Thoracic aorta (tissue), 2 donors: ENCODE results near the gene GALNT2. TPM values are rescaled to one million over a fixed set of nuclear protein-coding genes. Genes with fewer than 3 reads are reported as not detected.

Experiments used
- ATAC-seq: fragments of 150-250 bp; one replicate; pipeline ENCODE4 v1.8.0; 2017; ENCODE audit warnings: low read depth; ENCODE audit not compliant: insufficient number of reproducible peaks, low FRiP score
- DNase-seq: peaks from one replicate; pipeline ENCODE4 v3.0.0-alpha.2; 2020; ENCODE audit warnings: low spot score
- H3K27ac ChIP-seq, 2 donors: fragments of 200-600 bp; sonication (generic); 1 replicate in 1 of 2; 2 replicates in 1 of 2; pipeline ENCODE4 v1.5.1; 2016; ENCODE audit warnings: mild to moderate bottlenecking in 2 of 2, moderate library complexity in 2 of 2
- H3K27me3 ChIP-seq: fragments of 200-600 bp; sonication (generic); replicated peaks from 2 replicates; pipeline ENCODE4 v1.6.0; 2016; ENCODE audit warnings: mild to moderate bottlenecking; ENCODE audit not compliant: insufficient read depth
- H3K36me3 ChIP-seq: fragments of 200-600 bp; sonication (generic); one replicate; pipeline ENCODE4 v1.5.1; 2016
- H3K4me1 ChIP-seq, 2 donors: fragments of 200-600 bp; sonication (generic); 1 replicate in 1 of 2; 2 replicates in 1 of 2; pipeline versions ENCODE4 v1.5.1 to v1.6.0; 2016; ENCODE audit warnings: low read depth in 2 of 2, mild to moderate bottlenecking in 1 of 2; ENCODE audit not compliant: control insufficient read depth in 1 of 2
- H3K4me3 ChIP-seq: fragments of 200-600 bp; sonication (generic); 2 replicates; pipeline ENCODE4 v1.5.1; 2016; ENCODE audit warnings: mild to moderate bottlenecking
- H3K9me3 ChIP-seq: fragments of 200-600 bp; sonication (generic); 2 replicates; pipeline ENCODE4 v1.5.1; 2016
- total RNA-seq, 2 donors: library from RNA; depleted of rRNA; stranded (reverse); fragments of >200 nt; gene quantifications; one replicate each; pipeline versions ENCODE4 v1.1.0 to v1.2.3, GENCODE V29; 2016
- TF ChIP-seq, protein P1 (sequence below): fragments of 200-600 bp; sonication (generic); IDR thresholded peaks from one replicate; pipeline ENCODE4 v1.5.1; 2019; ENCODE audit warnings: antibody characterized with exemption

GALNT2 gene
- total RNA-seq, 2 donors from 2014 or later: 113 to 148 TPM

DNA sequence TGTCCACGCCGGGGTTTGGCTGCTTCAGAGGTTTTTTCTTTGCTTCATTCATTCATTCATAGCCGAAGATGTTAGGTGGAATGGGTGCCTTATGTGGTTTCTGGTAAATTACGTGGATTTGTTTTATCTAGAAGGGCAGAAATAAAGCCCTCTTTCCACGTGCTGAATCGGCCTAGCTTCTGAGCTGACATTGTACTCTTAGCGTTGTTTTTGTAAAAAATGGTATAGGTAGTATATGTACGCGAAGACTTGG lies 1.5 kb downstream of the GALNT2 start:
- DNase-seq (no peak), ATAC-seq (no peak)
- Histone ChIP-seq H3K27ac (peak overlapping the region; percentile 93 to 96), H3K4me3 (peak overlapping the region; percentile 100), H3K4me1 (peaks cover 21 to 60% of the 10 kb centered on the region in 2 donors), H3K9me3 (no peaks in the 10 kb centered on the region), H3K27me3 (no peaks in the 10 kb centered on the region), H3K36me3 (no peaks in the 10 kb centered on the region)
- TF ChIP-seq, protein P1, sequence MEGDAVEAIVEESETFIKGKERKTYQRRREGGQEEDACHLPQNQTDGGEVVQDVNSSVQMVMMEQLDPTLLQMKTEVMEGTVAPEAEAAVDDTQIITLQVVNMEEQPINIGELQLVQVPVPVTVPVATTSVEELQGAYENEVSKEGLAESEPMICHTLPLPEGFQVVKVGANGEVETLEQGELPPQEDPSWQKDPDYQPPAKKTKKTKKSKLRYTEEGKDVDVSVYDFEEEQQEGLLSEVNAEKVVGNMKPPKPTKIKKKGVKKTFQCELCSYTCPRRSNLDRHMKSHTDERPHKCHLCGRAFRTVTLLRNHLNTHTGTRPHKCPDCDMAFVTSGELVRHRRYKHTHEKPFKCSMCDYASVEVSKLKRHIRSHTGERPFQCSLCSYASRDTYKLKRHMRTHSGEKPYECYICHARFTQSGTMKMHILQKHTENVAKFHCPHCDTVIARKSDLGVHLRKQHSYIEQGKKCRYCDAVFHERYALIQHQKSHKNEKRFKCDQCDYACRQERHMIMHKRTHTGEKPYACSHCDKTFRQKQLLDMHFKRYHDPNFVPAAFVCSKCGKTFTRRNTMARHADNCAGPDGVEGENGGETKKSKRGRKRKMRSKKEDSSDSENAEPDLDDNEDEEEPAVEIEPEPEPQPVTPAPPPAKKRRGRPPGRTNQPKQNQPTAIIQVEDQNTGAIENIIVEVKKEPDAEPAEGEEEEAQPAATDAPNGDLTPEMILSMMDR: no peak

DNA sequence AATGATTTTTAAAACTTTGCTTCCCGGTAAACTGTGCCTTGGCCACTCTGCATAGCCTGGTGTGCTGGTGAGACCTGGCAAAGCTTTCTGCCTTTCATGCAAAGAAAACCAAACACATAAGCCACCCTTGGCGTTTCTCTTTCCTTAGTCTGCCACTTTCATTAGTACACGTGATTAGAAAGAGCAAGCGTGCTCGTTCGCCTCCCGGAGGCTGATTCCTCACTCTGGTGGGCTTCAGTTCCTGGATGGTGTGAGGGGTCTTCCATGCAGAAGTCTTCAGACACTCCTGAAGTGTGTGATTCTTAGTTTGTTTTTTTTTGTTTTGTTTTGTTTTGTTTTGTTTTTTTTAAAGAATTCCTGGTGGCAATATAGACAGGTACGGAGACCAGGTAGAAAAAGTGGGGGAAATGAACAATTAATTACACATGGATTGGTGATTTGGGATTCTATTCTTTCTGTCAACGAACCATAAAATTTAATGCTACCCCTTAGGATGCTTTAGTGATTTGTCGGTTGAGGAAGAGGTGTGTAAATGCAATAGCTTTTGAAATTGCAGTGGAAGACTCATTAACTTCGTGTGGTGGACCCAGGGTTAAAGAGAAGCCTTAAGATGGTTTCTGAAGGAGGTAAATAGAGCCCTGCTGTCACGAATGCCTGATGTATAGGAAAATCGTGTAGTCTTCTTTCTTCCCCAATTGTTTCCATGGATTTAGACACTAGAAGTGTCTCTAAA lies 2.1 kb downstream of the GALNT2 start:
- peak overlapping the region in 1 of 2 donors; percentile 96 for H3K27ac ChIP-seq
- DNase-seq (no peak), ATAC-seq (no peak)
- TF ChIP-seq, protein P1: no peak
- no peaks in the 10 kb centered on the region for H3K9me3 ChIP-seq
- H3K4me1 ChIP-seq: peaks cover 25 to 65% of the 10 kb centered on the region in 2 donors
- no peaks in the 10 kb centered on the region for H3K27me3 ChIP-seq
- no peaks in the 10 kb centered on the region for H3K36me3 ChIP-seq
- H3K4me3 ChIP-seq: peak overlapping the region; percentile 100

DNA sequence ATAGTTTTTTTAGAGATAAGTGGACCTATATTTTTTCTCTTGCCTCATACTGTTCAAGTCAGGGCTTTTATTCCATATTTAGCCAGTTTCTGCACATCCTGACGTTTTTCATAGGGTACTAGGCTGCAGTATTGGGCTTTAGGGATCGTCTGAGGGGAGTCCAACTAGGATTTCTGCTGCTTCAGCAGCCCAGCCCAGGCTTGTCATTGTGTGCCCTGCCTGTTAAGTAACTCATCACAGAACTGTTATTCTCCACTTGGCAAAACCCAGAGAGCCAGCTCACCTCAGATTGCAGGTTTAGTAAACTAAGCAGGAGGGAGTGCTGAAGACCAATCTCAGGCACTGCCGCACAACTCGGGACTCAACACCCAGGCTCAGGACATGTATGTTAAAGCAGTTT lies 2.8 kb downstream of the GALNT2 start:
- Histone ChIP-seq H3K4me1 (peaks cover 32 to 72% of the 10 kb centered on the region in 2 donors), H3K27ac (no peak overlapping the region), H3K4me3 (peak overlapping the region; percentile 100), H3K36me3 (no peaks in the 10 kb centered on the region), H3K9me3 (no peaks in the 10 kb centered on the region), H3K27me3 (no peaks in the 10 kb centered on the region)
- DNase-seq (no peak), ATAC-seq (no peak)
- TF ChIP-seq, protein P1: no peak

DNA sequence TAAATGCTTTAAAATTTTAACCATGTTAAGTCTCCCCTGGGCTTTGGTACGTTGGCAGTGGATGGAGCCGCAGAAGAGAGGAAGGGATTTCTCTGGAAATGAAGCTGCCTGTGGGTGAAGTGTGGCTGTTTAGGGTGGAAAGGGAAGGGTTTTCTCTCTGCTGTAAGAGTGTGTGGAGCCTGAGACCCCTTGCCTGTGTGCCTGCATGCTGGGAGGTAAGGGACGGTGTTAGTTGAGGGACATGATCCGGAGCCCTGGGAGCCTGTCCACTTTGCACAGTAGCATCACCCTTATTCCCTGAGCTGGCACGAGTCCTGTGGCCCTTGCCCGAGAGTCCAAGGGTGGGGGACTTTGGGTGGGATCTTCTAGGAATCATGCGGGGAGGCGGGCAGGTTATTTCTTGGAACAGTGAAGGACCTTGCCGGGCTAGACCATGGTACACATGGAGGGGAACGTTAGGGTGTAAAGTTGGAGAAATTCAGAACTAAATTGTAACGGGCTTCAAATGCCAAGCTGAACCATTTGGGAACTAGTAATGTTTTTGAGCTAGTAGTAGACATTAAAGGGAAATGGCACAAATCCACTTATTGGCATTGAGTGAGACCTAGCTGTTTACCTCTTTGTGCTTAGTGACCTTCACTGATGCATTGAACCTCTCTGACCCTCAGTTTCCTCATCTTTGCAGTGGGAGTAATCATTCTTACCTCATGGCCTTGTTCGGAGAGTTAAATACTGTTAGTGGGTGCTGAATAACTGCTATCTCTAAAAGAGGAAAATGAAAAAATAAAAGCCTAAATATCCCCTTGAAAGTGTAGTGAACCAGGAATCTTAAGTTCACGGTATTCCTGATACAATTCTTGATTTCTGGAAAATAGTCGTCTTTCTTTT lies 3.5 kb downstream of the GALNT2 start:
- no peak for DNase-seq
- TF ChIP-seq, protein P1: no peak
- Histone ChIP-seq H3K27ac (no peak overlapping the region), H3K9me3 (no peaks in the 10 kb centered on the region), H3K27me3 (no peaks in the 10 kb centered on the region), H3K36me3 (no peaks in the 10 kb centered on the region), H3K4me1 (peaks cover 37 to 80% of the 10 kb centered on the region in 2 donors), H3K4me3 (peak overlapping the region; percentile 100)
- ATAC-seq: no peak

DNA sequence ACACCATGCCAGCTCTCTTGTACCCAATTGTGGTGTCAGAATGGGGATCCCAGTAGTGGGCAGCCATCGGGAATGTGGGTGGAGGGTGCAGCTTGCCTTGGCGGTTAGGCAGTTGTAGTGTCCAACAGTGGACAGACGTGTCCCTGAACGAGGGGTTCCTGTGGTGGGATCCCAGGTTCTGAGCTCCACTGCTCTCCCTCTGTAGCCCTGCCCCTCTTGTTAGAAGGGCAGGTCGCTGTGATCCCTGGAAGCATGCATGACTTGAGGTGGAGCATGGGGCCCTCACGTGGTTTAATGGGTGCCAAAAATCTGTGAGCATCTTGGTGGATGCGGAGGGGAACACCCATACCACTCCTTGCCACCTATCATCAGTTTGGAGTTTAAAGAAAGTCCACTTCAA lies 4.3 kb downstream of the GALNT2 start:
- TF ChIP-seq, protein P1: no peak
- H3K4me1 ChIP-seq: peaks cover 37 to 82% of the 10 kb centered on the region in 2 donors
- DNase-seq: no peak
- no peak overlapping the region for H3K27ac ChIP-seq
- no peaks in the 10 kb centered on the region for H3K27me3 ChIP-seq
- no peak for ATAC-seq
- no peaks in the 10 kb centered on the region for H3K9me3 ChIP-seq
- H3K4me3 ChIP-seq: no peak overlapping the region
- no peaks in the 10 kb centered on the region for H3K36me3 ChIP-seq
